KMS-11 (cell line): ENCODE results near the gene FYN.
A peak's percentile ranks its signal among the peaks of the same experiment; 100 is the strongest.

Source experiments
- H2AFZ ChIP-seq: fragments of 200-600 bp; sonication (generic); 2 replicates; pipeline ENCODE4 v1.6.1; 2016; ENCODE audit warnings: antibody characterized with exemption, mixed run types, low read depth
- H3K27ac ChIP-seq: fragments of 200-600 bp; sonication (generic); 2 replicates; pipeline ENCODE4 v1.6.1; 2016; ENCODE audit warnings: mild to moderate bottlenecking, mixed run types
- H3K27me3 ChIP-seq: fragments of 200-600 bp; sonication (generic); 2 replicates; pipeline ENCODE4 v1.6.1; 2017; ENCODE audit warnings: mild to moderate bottlenecking, low read depth, mixed run types, moderate library complexity; ENCODE audit not compliant: insufficient read depth
- H3K36me3 ChIP-seq: fragments of 200-600 bp; sonication (generic); 2 replicates; pipeline ENCODE4 v1.6.1; 2017; ENCODE audit warnings: mild to moderate bottlenecking, mixed run types; ENCODE audit not compliant: insufficient read depth
- H3K4me1 ChIP-seq: fragments of 200-600 bp; sonication (generic); 2 replicates; pipeline ENCODE4 v1.6.1; 2016; ENCODE audit warnings: mild to moderate bottlenecking, low read depth, mixed run types; ENCODE audit not compliant: poor library complexity, severe bottlenecking
- H3K4me2 ChIP-seq: fragments of 200-600 bp; sonication (generic); 2 replicates; pipeline ENCODE4 v1.7.0; 2016; ENCODE audit warnings: mild to moderate bottlenecking, mixed run types
- H3K4me3 ChIP-seq: fragments of 200-600 bp; sonication (generic); IDR thresholded peaks from 2 replicates; pipeline ENCODE4 v1.6.1; 2017; ENCODE audit warnings: low read depth, low read length, mixed read lengths; ENCODE audit not compliant: insufficient read depth
- H3K79me2 ChIP-seq: fragments of 200-600 bp; sonication (generic); 2 replicates; pipeline ENCODE4 v1.6.1; 2016; ENCODE audit warnings: low read depth, mixed run types; ENCODE audit not compliant: insufficient read depth
- H3K9ac ChIP-seq: fragments of 200-600 bp; sonication (generic); 2 replicates; pipeline ENCODE4 v1.6.1; 2016; ENCODE audit warnings: mild to moderate bottlenecking, mixed run types
- H4K20me1 ChIP-seq: fragments of 200-600 bp; sonication (generic); 2 replicates; pipeline ENCODE4 v1.6.1; 2016; ENCODE audit warnings: mild to moderate bottlenecking, mixed run types; ENCODE audit not compliant: insufficient read depth
- TF ChIP-seq, protein P1 (sequence below): fragments of 200-600 bp; sonication (generic); conservative IDR thresholded peaks from 2 replicates; pipeline ENCODE4 v1.6.1; 2017; ENCODE audit warnings: low read depth, mild to moderate bottlenecking, antibody characterized with exemption, low read length, moderate library complexity, mixed read lengths

Gene FYN

DNA sequence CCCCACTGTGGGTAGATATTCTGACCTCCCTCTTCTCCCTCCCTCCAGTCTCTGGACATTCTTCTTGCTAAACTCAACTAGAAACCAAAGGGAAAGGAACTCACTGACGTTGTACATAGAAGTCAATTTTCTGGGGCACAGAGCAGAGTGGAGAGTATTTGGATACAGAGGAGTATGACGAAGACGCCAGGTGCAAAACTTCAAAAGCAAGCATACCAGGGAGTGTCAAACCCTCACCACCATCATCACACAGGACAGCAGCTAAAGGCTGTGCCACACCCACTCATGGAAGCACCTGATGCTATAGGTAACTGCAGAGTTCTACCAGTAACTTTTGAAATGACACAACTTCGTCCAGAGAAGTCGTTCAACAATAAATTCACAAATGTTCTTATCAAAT lies 64.8 kb downstream of the FYN start:
- Histone ChIP-seq H4K20me1 (no peaks in the 10 kb centered on the region), H3K4me3 (no peak overlapping the region)

DNA sequence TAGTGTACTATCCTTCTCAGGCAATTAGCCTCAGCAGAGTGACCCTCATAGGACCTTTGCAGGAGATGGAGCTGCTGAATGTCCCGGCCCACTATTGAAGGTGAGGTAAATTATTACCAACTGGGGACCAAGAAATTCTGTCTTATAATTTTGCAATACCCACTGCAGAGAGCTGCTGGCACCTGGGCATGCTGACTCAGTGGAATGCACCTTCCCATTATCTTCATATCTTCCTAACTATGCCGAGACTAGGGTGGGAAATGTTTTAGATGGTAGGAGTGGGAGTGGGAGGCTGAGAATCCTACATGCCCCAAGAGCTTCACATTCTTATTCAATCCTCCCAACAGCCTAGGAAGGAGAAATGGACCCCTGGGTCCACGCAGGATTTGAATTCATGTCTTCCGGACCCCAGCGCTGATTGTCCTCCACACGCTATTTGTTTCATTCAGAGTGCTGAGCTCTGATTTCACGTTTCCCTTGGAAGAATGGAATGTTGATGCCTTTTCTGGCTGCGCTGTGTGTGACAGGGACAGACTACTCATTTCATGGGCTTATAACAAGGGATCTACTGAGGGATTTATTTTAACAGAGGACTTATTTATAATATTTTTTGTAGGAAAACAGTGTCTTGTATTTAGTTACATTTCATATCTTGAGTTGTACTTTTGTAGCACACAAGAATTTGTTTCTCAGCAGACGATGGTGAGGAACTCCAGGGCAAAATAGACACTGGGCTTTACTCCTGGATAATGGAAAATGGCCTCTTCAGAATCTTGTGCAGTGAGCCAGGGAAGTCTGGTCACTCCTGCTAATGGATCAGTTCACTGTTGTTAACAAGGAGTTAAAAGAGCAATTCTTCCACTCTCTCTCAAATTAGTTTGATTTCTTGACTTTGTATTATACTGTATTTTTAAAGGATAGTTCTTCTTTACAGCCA lies 66.4 kb downstream of the FYN start:
- Histone ChIP-seq H3K27me3 (no peaks in the 10 kb centered on the region), H3K27ac (no peak overlapping the region), H3K9ac (no peak overlapping the region), H3K4me1 (peaks cover 59% of the 10 kb centered on the region), H2AFZ (no peak overlapping the region), H4K20me1 (no peaks in the 10 kb centered on the region), H3K79me2 (no peaks in the 10 kb centered on the region), H3K36me3 (no peaks in the 10 kb centered on the region), H3K4me3 (no peak overlapping the region), H3K4me2 (no peak overlapping the region)
- TF ChIP-seq, protein P1, sequence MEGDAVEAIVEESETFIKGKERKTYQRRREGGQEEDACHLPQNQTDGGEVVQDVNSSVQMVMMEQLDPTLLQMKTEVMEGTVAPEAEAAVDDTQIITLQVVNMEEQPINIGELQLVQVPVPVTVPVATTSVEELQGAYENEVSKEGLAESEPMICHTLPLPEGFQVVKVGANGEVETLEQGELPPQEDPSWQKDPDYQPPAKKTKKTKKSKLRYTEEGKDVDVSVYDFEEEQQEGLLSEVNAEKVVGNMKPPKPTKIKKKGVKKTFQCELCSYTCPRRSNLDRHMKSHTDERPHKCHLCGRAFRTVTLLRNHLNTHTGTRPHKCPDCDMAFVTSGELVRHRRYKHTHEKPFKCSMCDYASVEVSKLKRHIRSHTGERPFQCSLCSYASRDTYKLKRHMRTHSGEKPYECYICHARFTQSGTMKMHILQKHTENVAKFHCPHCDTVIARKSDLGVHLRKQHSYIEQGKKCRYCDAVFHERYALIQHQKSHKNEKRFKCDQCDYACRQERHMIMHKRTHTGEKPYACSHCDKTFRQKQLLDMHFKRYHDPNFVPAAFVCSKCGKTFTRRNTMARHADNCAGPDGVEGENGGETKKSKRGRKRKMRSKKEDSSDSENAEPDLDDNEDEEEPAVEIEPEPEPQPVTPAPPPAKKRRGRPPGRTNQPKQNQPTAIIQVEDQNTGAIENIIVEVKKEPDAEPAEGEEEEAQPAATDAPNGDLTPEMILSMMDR: no peak

More for the DNA sequence above, 64.8 kb downstream of the FYN start:
- H3K79me2 ChIP-seq: no peaks in the 10 kb centered on the region
- no peak overlapping the region for H3K27ac ChIP-seq
- H3K4me1 ChIP-seq: peaks cover 48% of the 10 kb centered on the region
- TF ChIP-seq, protein P1: no peak
- no peaks in the 10 kb centered on the region for H3K27me3 ChIP-seq
- no peaks in the 10 kb centered on the region for H3K36me3 ChIP-seq
- no peak overlapping the region for H2AFZ ChIP-seq
- no peak overlapping the region for H3K4me2 ChIP-seq
- no peak overlapping the region for H3K9ac ChIP-seq

DNA sequence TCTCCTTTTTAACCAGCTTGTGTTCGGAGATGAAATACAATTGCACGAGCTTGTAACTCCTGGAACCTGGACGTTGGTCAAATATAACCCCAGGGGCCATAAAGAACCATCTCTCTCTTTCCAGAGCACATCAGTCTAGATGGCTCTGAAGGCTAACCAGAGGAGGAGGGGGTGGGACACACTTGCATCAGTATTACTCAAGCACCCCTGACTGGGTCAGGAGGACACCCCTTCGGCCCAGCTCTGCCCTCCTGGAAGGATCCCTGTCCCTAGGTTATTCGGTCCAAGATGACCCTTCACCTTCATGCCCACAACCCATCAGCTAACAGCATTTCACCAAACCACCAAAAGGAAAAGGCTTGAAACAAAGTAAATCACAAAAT lies 67.1 kb downstream of the FYN start:
- H3K27me3 ChIP-seq: no peaks in the 10 kb centered on the region
- H3K4me3 ChIP-seq: no peak overlapping the region
- peaks cover 65% of the 10 kb centered on the region for H3K4me1 ChIP-seq
- H3K27ac ChIP-seq: no peak overlapping the region
- H3K36me3 ChIP-seq: no peaks in the 10 kb centered on the region
- H3K4me2 ChIP-seq: peak overlapping the region; percentile 63; the same call in 1 of the 2 replicates
- H3K9ac ChIP-seq: no peak overlapping the region
- TF ChIP-seq, protein P1: no peak
- no peak overlapping the region for H2AFZ ChIP-seq
- no peaks in the 10 kb centered on the region for H4K20me1 ChIP-seq
- no peaks in the 10 kb centered on the region for H3K79me2 ChIP-seq

DNA sequence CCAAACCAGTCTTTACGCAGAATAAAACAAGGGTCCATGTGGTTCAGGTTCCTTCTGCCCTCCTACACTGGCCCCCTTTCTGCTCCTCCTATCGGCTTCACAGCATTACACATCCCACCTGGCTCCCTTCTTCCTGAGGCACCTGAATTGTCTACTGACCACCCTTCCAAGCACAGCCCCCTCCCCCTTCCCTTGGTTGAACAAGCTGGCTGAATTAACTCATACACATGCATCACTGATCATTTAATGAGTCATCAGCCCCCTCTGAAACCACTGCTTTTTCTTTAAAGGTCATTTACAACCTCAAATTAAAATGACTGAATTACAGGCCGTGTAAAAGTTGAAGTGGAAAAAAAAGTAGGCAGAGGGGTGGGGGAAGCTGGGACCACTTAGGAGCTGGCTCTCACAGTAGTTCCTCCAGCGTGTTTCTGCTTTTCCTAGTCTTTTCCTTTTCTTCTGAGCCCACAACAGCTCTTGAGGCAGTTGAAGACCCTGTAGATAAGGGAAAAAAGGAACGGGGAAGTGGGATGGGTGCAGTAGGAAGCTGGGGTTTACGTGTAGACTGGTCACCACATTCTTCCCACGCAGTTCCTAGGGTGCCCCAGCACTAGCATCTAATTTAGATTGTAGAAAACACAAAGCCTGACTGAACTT lies 67.6 kb downstream of the FYN start:
- Histone ChIP-seq H3K79me2 (no peaks in the 10 kb centered on the region), H3K27me3 (no peaks in the 10 kb centered on the region), H3K4me3 (no peak overlapping the region), H3K27ac (peak overlapping the region; percentile 60; the same call in 1 of the 2 replicates), H2AFZ (no peak overlapping the region), H3K4me2 (peak overlapping the region; percentile 63; the same call in 1 of the 2 replicates), H4K20me1 (no peaks in the 10 kb centered on the region), H3K9ac (no peak overlapping the region), H3K4me1 (peaks cover 68% of the 10 kb centered on the region), H3K36me3 (no peaks in the 10 kb centered on the region)
- TF ChIP-seq, protein P1: no peak
